ENCODE results near the gene CDSN. TPM values are rescaled to one million over a fixed set of nuclear protein-coding genes. Genes with fewer than 3 reads are reported as not detected.

The CDSN gene
- total RNA-seq, 2 donors from 2014 or later, result 0.50 to 1.5 TPM

- Histone ChIP-seq H3K27ac (no peak overlapping the region), H3K4me3 (no peak overlapping the region), H3K9me3 (no peaks in the 10 kb centered on the region), H3K36me3 (no peaks in the 10 kb centered on the region), H3K27me3 (replicated peaks; ENCODE audit: insufficient read depth) (no peaks in the 10 kb centered on the region), H3K4me1 (replicated peaks) (no peaks in the 10 kb centered on the region)
- TF ChIP-seq CTCF (IDR thresholded peaks at IDR 0.05), result no peak
- no peak for TF ChIP-seq POLR2AphosphoS5 (IDR thresholded peaks at IDR 0.05)
- no peak for TF ChIP-seq POLR2A (IDR thresholded peaks at IDR 0.05)
- intact Hi-C loops (cut with DNase I), result no loop called here
- no peak for DNase-seq (ENCODE audit: low spot score)
- WGBS, result 64% methylated on average over 3 of the region's 3 CpGs
Observed at GRCh38 chr6:31091680-31092079, 28.6 kb downstream of the CDSN start.

GRCh38 chr6:31090973-31091364, 29.3 kb downstream of the CDSN start:
- intact Hi-C loops (cut with DNase I), result no loop called here
- no peak for DNase-seq (ENCODE audit: low spot score)
- Histone ChIP-seq H3K36me3 (no peaks in the 10 kb centered on the region), H3K27ac (no peak overlapping the region), H3K4me3 (no peak overlapping the region), H3K4me1 (replicated peaks) (no peaks in the 10 kb centered on the region), H3K9me3 (no peaks in the 10 kb centered on the region), H3K27me3 (replicated peaks; ENCODE audit: insufficient read depth) (no peaks in the 10 kb centered on the region)
- TF ChIP-seq POLR2AphosphoS5 (IDR thresholded peaks at IDR 0.05) (no peak), POLR2A (IDR thresholded peaks at IDR 0.05) (no peak)
- 94% methylated on average over 6 of the region's 6 CpGs for WGBS

- Histone ChIP-seq H3K9me3 (no peaks in the 10 kb centered on the region), H3K4me1 (replicated peaks) (no peaks in the 10 kb centered on the region), H3K36me3 (no peaks in the 10 kb centered on the region), H3K27me3 (replicated peaks; ENCODE audit: insufficient read depth) (no peaks in the 10 kb centered on the region), H3K27ac (no peak overlapping the region), H3K4me3 (no peak overlapping the region)
- intact Hi-C loops (cut with DNase I), result no loop called here
- TF ChIP-seq POLR2A (IDR thresholded peaks at IDR 0.05) (no peak), POLR2AphosphoS5 (IDR thresholded peaks at IDR 0.05) (no peak), CTCF (IDR thresholded peaks at IDR 0.05) (no peak)
- no peak for DNase-seq (ENCODE audit: low spot score)
- 89% methylated on average over 3 of the region's 3 CpGs for WGBS
Observed at GRCh38 chr6:31090275-31090972, 29.8 kb downstream of the CDSN start.

GRCh38 chr6:31087494-31088089, 32.7 kb downstream of the CDSN start:
- peak; percentile 88 for DNase-seq (ENCODE audit: low spot score)
- TF ChIP-seq CTCF (IDR thresholded peaks at IDR 0.05) (peak; percentile 65 to 86 (median 84)), POLR2AphosphoS5 (IDR thresholded peaks at IDR 0.05) (peak; percentile 58), POLR2A (IDR thresholded peaks at IDR 0.05) (no peak)
- Histone ChIP-seq H3K4me1 (replicated peaks) (no peaks in the 10 kb centered on the region), H3K4me3 (no peak overlapping the region), H3K9me3 (no peaks in the 10 kb centered on the region), H3K36me3 (no peaks in the 10 kb centered on the region), H3K27me3 (replicated peaks; ENCODE audit: insufficient read depth) (no peaks in the 10 kb centered on the region), H3K27ac (no peak overlapping the region)
- 13% methylated on average over 14 of the region's 14 CpGs for WGBS
- intact Hi-C loops (cut with DNase I), result loop anchor here (5.0 kb wide), 1 partner anchor 260 kb away; no protein-coding TSS in a partner anchor

GRCh38 chr6:31086788-31087440, 33.3 kb downstream of the CDSN start:
- H3K9me3 ChIP-seq, result no peaks in the 10 kb centered on the region
- no peaks in the 10 kb centered on the region for H3K36me3 ChIP-seq
- no peak overlapping the region for H3K27ac ChIP-seq
- WGBS, result 8% methylated on average over 7 of the region's 7 CpGs
- no peak for DNase-seq (ENCODE audit: low spot score)
- H3K27me3 ChIP-seq (replicated peaks; ENCODE audit: insufficient read depth), result no peaks in the 10 kb centered on the region
- no peaks in the 10 kb centered on the region for H3K4me1 ChIP-seq (replicated peaks)
- TF ChIP-seq POLR2AphosphoS5 (IDR thresholded peaks at IDR 0.05), result no peak
- no peak for TF ChIP-seq CTCF (IDR thresholded peaks at IDR 0.05)
- TF ChIP-seq POLR2A (IDR thresholded peaks at IDR 0.05), result no peak
- intact Hi-C loops (cut with DNase I), result loop anchor here (5.0 kb wide), 1 partner anchor 260 kb away; no protein-coding TSS in a partner anchor
- no peak overlapping the region for H3K4me3 ChIP-seq

Data from prostate gland (tissue), 2 donors.